GM12878 (cell line): ENCODE data around the gene ATF6B. TPM values are rescaled to one million over a fixed set of nuclear protein-coding genes. Genes with fewer than 3 reads are reported as not detected.
A peak's percentile ranks its signal among the peaks of the same experiment; 100 is the strongest.

Source experiments
- ATAC-seq: fragments of 200-7000 bp; cut with Tn5 transposase; 3 replicates; pipeline ENCODE4 v1.9.1; 2020; ENCODE audit warnings: mild to moderate bottlenecking, moderate library complexity
- BruUV-seq: library from RNA; stranded (reverse); fragments of 400-500 nt; replicated peaks from 2 replicates; lab custom pipeline; 2021; lab: Mats Ljungman, UMichigan
- CTCF ChIA-PET: fragments of 300-600 bp; sonication (Branson Sonifier 250); formaldehyde crosslinking; extraction: SDS; loops from one replicate; lab custom pipeline; 2021; ENCODE audit warnings: inconsistent platforms; lab: Yijun Ruan, JAX
- POLR2A ChIA-PET: fragments of 350-600 bp; formaldehyde crosslinking; extraction: SDS; loops from one replicate; lab custom pipeline; 2021; ENCODE audit warnings: inconsistent platforms; lab: Charles Lee
- RAD21 ChIA-PET: fragments of 300-600 bp; sonication (Branson Sonifier 250); formaldehyde crosslinking; loops from one replicate; lab custom pipeline; 2023; ENCODE audit warnings: antibody characterized with exemption; ENCODE audit not compliant: unreplicated experiment; lab: Charles Lee
- SMC1A ChIA-PET: fragments of 300-600 bp; sonication (Branson Sonifier 250); formaldehyde crosslinking; loops from one replicate; lab custom pipeline; 2023; ENCODE audit not compliant: unreplicated experiment, uncharacterized antibody; lab: Charles Lee
- DNase-seq: peaks from one replicate; pipeline ENCODE4 v3.0.0-alpha.2; 2011; ENCODE audit warnings: low read depth, low spot score
- FAIRE-seq: peaks from 3 replicates; lab custom pipeline; 2011; peaks lifted over from hg19 to GRCh38; lab: Jason Lieb, UNC
- H2AFZ ChIP-seq: 2 replicates; pipeline ENCODE4 v1.6.0; 2011; ENCODE audit warnings: low read depth, low read length, control low read depth; ENCODE audit not compliant: control insufficient read depth
- H3K27ac ChIP-seq: 2 replicates; pipeline ENCODE4 v1.5.1; 2011; ENCODE audit warnings: control low read depth; ENCODE audit not compliant: control insufficient read depth, insufficient read depth
- H3K27me3 ChIP-seq, 2 experiments: replicated peaks in 1 of 2; 2 replicates each; pipeline versions ENCODE4 v1.6.0 to v1.6.1; 2011; ENCODE audit warnings: low read length in 1 of 2; ENCODE audit not compliant: control insufficient read depth in 2 of 2, insufficient read depth in 2 of 2
- H3K36me3 ChIP-seq, 2 experiments: 2 replicates each; pipeline ENCODE4 v1.5.1; 2011; ENCODE audit warnings: low read length in 1 of 2; ENCODE audit not compliant: control insufficient read depth in 2 of 2, insufficient read depth in 2 of 2
- H3K4me1 ChIP-seq: 2 replicates; pipeline ENCODE4 v1.6.1; 2011; ENCODE audit warnings: mild to moderate bottlenecking, low read length, moderate library complexity, mixed read lengths; ENCODE audit not compliant: control insufficient read depth, insufficient read depth
- H3K4me2 ChIP-seq: 2 replicates; pipeline ENCODE4 v1.6.0; 2011; ENCODE audit warnings: control low read depth; ENCODE audit not compliant: control insufficient read depth, insufficient read depth
- H3K4me3 ChIP-seq: fragments of 200-600 bp; sonication (generic); 2 replicates; pipeline ENCODE4 v1.5.1; 2016
- H3K79me2 ChIP-seq: 2 replicates; pipeline ENCODE4 v1.6.0; 2011; ENCODE audit warnings: low read length; ENCODE audit not compliant: control insufficient read depth, insufficient read depth
- H3K9ac ChIP-seq: 2 replicates; pipeline ENCODE4 v1.8.0; 2011; ENCODE audit warnings: low read length, control low read depth, mixed read lengths; ENCODE audit not compliant: control insufficient read depth, insufficient read depth
- H3K9me3 ChIP-seq: replicated peaks from 3 replicates; pipeline ENCODE4 v1.5.1; 2011; ENCODE audit warnings: mild to moderate bottlenecking, low read length; ENCODE audit not compliant: control insufficient read depth, insufficient read depth
- H4K20me1 ChIP-seq: 2 replicates; pipeline ENCODE4 v1.6.0; 2011; ENCODE audit not compliant: control insufficient read depth, insufficient read depth
- BCL3 ChIP-seq: IDR thresholded peaks from 2 replicates; pipeline ENCODE4 v1.6.1; 2011; ENCODE audit warnings: borderline replicate concordance, low read depth, mild to moderate bottlenecking, moderate library complexity, low read length; ENCODE audit not compliant: insufficient read depth, poor library complexity, severe bottlenecking
- CREB1 ChIP-seq: IDR thresholded peaks from 2 replicates; pipeline ENCODE4 v1.6.1; 2012; ENCODE audit warnings: low read depth, mild to moderate bottlenecking, inconsistent platforms
- KAT2A ChIP-seq: conservative IDR thresholded peaks from 2 replicates; pipeline ENCODE4 v1.6.1; 2011; ENCODE audit warnings: low read depth, low read length; ENCODE audit not compliant: control insufficient read depth
- KDM1A ChIP-seq: fragments of 200-600 bp; sonication (generic); IDR thresholded peaks from 2 replicates; pipeline ENCODE4 v1.6.1; 2016; ENCODE audit warnings: borderline replicate concordance
- KLF5 ChIP-seq: fragments of 450-650 bp; IDR thresholded peaks from 2 replicates; pipeline ENCODE4 v1.6.1; 2014; ENCODE audit warnings: mild to moderate bottlenecking; ENCODE audit not compliant: partially characterized antibody
- MTA3 ChIP-seq: IDR thresholded peaks from 2 replicates; pipeline ENCODE4 v1.6.1; 2012; ENCODE audit warnings: low read length, inconsistent platforms, borderline replicate concordance
- NFIC ChIP-seq: IDR thresholded peaks from 2 replicates; pipeline ENCODE4 v1.6.1; 2012; ENCODE audit warnings: low read depth, mild to moderate bottlenecking, inconsistent platforms, low read length, moderate library complexity
- NFXL1 ChIP-seq: fragments of 450-650 bp; IDR thresholded peaks from 2 replicates; pipeline ENCODE4 v1.6.1; 2017; ENCODE audit warnings: antibody characterized with exemption, mild to moderate bottlenecking, borderline replicate concordance
- PAX8 ChIP-seq: fragments of 450-650 bp; IDR thresholded peaks from 2 replicates; pipeline ENCODE4 v1.6.1; 2017; ENCODE audit warnings: mild to moderate bottlenecking, moderate library complexity
- POLR2AphosphoS2 ChIP-seq: IDR thresholded peaks from 2 replicates; pipeline ENCODE4 v1.6.1; 2011; ENCODE audit warnings: low read depth, mild to moderate bottlenecking, low read length, improper control_type of control experiment, moderate library complexity
- PRDM15 ChIP-seq: fragments of 450-650 bp; formaldehyde crosslinking; IDR thresholded peaks from 2 replicates; pipeline ENCODE4 v1.4.0; 2020; ENCODE audit warnings: mild to moderate bottlenecking, moderate library complexity
- ZNF622 ChIP-seq: fragments of 450-650 bp; IDR thresholded peaks from 2 replicates; pipeline ENCODE4 v1.6.1; 2017; ENCODE audit warnings: mild to moderate bottlenecking, inconsistent platforms
- WGBS: methylation state at CpG from one replicate; pipeline ENCODE4 v1.1.6; 2016; ENCODE audit warnings: low lambda C conversion rate; ENCODE audit not compliant: insufficient replicate concordance, insufficient coverage; ENCODE audit errors: missing lambda C conversion rate; 5-methylcytosine and 5-hydroxymethylcytosine counted together
- in situ Hi-C: fragments of 300-500 bp; cut with MboI; formaldehyde crosslinking; loops from 9 replicates; pipeline ENCODE4 v1.14.3; 2018; ENCODE audit warnings: mixed read lengths
- intact Hi-C: fragments of 100-400 bp; cut with micrococcal nuclease; formaldehyde crosslinking; loops from one replicate; pipeline ENCODE4 v1.14.2; 2022; ENCODE audit not compliant: unreplicated experiment
- polyA plus RNA-seq, 11 experiments: library from polyadenylated mRNA; depleted of rRNA in 4 of 11; unstranded in 6 of 11; stranded (reverse) in 5 of 11; fragments of >200 nt; fragmentation: Nextera tagmentation in 4 of 11; fragmentation: Illumina TruSeq in 1 of 11; extraction: Ambion mirVana in 4 of 11; extraction: Trizol in 1 of 11; gene quantifications; 1 replicate in 1 of 11; 2 replicates in 10 of 11; pipeline versions ENCODE4 v1.2.1 to v1.2.3, GENCODE V29; 2011 to 2016; ENCODE audit warnings: inconsistent platforms in 2 of 11, missing spikeins in 2 of 11, low read depth in 1 of 11
- total RNA-seq, 4 experiments: library from RNA; depleted of rRNA in 3 of 4; stranded (reverse); fragments of >200 nt in 3 of 4; fragmentation: Illumina TruSeq in 1 of 4; extraction: Trizol in 1 of 4; gene quantifications; 2 replicates each; pipeline versions ENCODE4 v1.2.1 to v1.2.3, GENCODE V29; 2013 to 2021

Gene ATF6B
- total and polyA plus RNA-seq, 10 of the 15 experiments (the other 5 are each of a cell fraction or from before 2014, with no cell fraction given) = 13.6 to 83.9 (median 44.0) TPM

- H3K27ac ChIP-seq = peak overlapping the region; percentile 95; the same call in 1 of the 2 replicates
- H3K4me2 ChIP-seq = peak overlapping the region; percentile 83
- no peak for DNase-seq
- H3K36me3 ChIP-seq = peaks cover 0 to 12% of the 10 kb centered on the region in 2 experiments; a peak in 2 of 4 replicates
- intact Hi-C loops = no loop called here
- H3K4me1 ChIP-seq = peaks cover 13% of the 10 kb centered on the region
- TF ChIP-seq CREB1 = no peak
- TF ChIP-seq NFXL1 = no peak
- TF ChIP-seq BCL3 = peak; percentile 14
- TF ChIP-seq, all 136 proteins: peak for 1
- Histone ChIP-seq H2AFZ (no peak overlapping the region), H3K79me2 (peaks cover 23% of the 10 kb centered on the region), H3K9me3 (no peaks in the 10 kb centered on the region), H4K20me1 (no peaks in the 10 kb centered on the region; the same call in 1 of the 2 replicates), H3K27me3 (no peaks in the 10 kb centered on the region), H3K4me3 (peak overlapping the region; percentile 88), H3K9ac (peak overlapping the region; percentile 94)
- ChIA-PET CTCF (interaction anchor here (1.0 to 4.6 kb wide), 3 partner anchors 9 to 71 kb away, joined by 3 to 48 read pairs (median 35); partner anchors contain the start of gene GPSM3), POLR2A (interaction anchor here (1.4 to 5.1 kb wide), 3 partner anchors 50 to 229 kb away, joined by 3 to 69 read pairs (median 35); partner anchors contain the start of genes AGPAT1, EHMT2, GPSM3 and PBX2), RAD21 (interaction anchor here (1.2 kb wide), 1 partner anchor 12 kb away, joined by 3 read pairs; no protein-coding TSS in a partner anchor), SMC1A (interaction anchor here (1.2 to 3.3 kb wide), 3 partner anchors 8 to 118 kb away, joined by 4 to 17 read pairs (median 8); no protein-coding TSS in a partner anchor)
- ATAC-seq (no peak), FAIRE-seq (no peak)
- in situ Hi-C loops = no loop called here
- BruUV-seq = no TSS peak
- WGBS = 57% methylated on average over 8 of the region's 8 CpGs
These were observed 1.2 kb downstream of the ATF6B start for GRCh38 chr6:32126880-32127279.

GRCh38 chr6:32123681-32124080 lies 4.4 kb downstream of the ATF6B start:
- no TSS peak for BruUV-seq
- H3K36me3 ChIP-seq = peaks cover 10 to 12% of the 10 kb centered on the region in 2 experiments
- in situ Hi-C loops = no loop called here
- ChIA-PET RAD21 (no interaction called here), SMC1A (no interaction called here), POLR2A (no interaction called here), CTCF (no interaction called here)
- ATAC-seq = no peak
- H3K27ac ChIP-seq = no peak overlapping the region
- H3K9me3 ChIP-seq = no peaks in the 10 kb centered on the region
- H3K9ac ChIP-seq = no peak overlapping the region
- no peak for DNase-seq
- H3K4me2 ChIP-seq = no peak overlapping the region
- intact Hi-C loops = no loop called here
- no peak for TF ChIP-seq KLF5
- no peak for TF ChIP-seq PAX8
- no peak for TF ChIP-seq NFIC
- no peak for TF ChIP-seq POLR2AphosphoS2
- TF ChIP-seq KAT2A = no peak
- TF ChIP-seq KDM1A = no peak
- no peak for TF ChIP-seq ZNF622
- no peak for TF ChIP-seq PRDM15 (CRISPR knock-in tag)
- no peak for TF ChIP-seq MTA3
- no peak overlapping the region for H2AFZ ChIP-seq
- H3K27me3 ChIP-seq = no peaks in the 10 kb centered on the region
- H3K79me2 ChIP-seq = peaks cover 19% of the 10 kb centered on the region
- no peaks in the 10 kb centered on the region; the same call in 1 of the 2 replicates for H4K20me1 ChIP-seq
- H3K4me1 ChIP-seq = peaks cover 8% of the 10 kb centered on the region
- FAIRE-seq = no peak
- 100% methylated on average over 4 of the region's 4 CpGs for WGBS
- no peak overlapping the region for H3K4me3 ChIP-seq
